ENCODE data around the gene DNAJC18.
"Not testable (repeated sequence)": the region's sequence is repeated elsewhere in the genome, so short reads cannot be mapped to it uniquely, and the experiment has no call there.

DNAJC18 gene

GRCh38 chr5:139391570-139392323, 47.6 kb downstream of the DNAJC18 start:
- H3K4me3 ChIP-seq (replicated peaks in 1 of 2; ENCODE audit: low read depth in 2 of 2, low read length in 2 of 2) = no peak overlapping the region
- peak in 1 of 2 donors; percentile 16 for DNase-seq (ENCODE audit: low read depth in 2 of 2)

GRCh38 chr5:139390639-139391569, 48.4 kb downstream of the DNAJC18 start:
- no peak overlapping the region for H3K4me3 ChIP-seq (replicated peaks in 1 of 2; ENCODE audit: low read depth in 2 of 2, low read length in 2 of 2)
- no peak for TF ChIP-seq CTCF (IDR thresholded peaks at IDR 0.05; ENCODE audit: low read depth, low read length)

More at GRCh38 chr5:139391570-139392323, 47.6 kb downstream of the DNAJC18 start:
- no peak for TF ChIP-seq CTCF (IDR thresholded peaks at IDR 0.05; ENCODE audit: low read depth, low read length)

GRCh38 chr5:139389701-139390638, 49.4 kb downstream of the DNAJC18 start, which contains the start of gene MZB1:
MZB1 (minus strand) TSS chr5:139389913; CDS start chr5:139389856, 57 bp downstream.
- H3K4me3 ChIP-seq (replicated peaks in 1 of 2; ENCODE audit: low read depth in 2 of 2, low read length in 2 of 2) = no peak within 1 kb of the TSS
- no peak for DNase-seq (ENCODE audit: low read depth in 2 of 2)
- no peak for TF ChIP-seq CTCF (IDR thresholded peaks at IDR 0.05; ENCODE audit: low read depth, low read length)

More at GRCh38 chr5:139390639-139391569, 48.4 kb downstream of the DNAJC18 start:
- no peak for DNase-seq (ENCODE audit: low read depth in 2 of 2)

- TF ChIP-seq CTCF (IDR thresholded peaks at IDR 0.05; ENCODE audit: low read depth, low read length) = no peak
- DNase-seq (ENCODE audit: low read depth in 2 of 2) = peak; percentile 21 to 61
- no peak overlapping the region for H3K4me3 ChIP-seq (replicated peaks in 1 of 2; ENCODE audit: low read depth in 2 of 2, low read length in 2 of 2)
These were observed 51.0 kb downstream of the DNAJC18 start for GRCh38 chr5:139388198-139388821.

- no peak overlapping the region for H3K4me3 ChIP-seq (replicated peaks in 1 of 2; ENCODE audit: low read depth in 2 of 2, low read length in 2 of 2)
- no peak for TF ChIP-seq CTCF (IDR thresholded peaks at IDR 0.05; ENCODE audit: low read depth, low read length)
- no peak for DNase-seq (ENCODE audit: low read depth in 2 of 2)
These were observed 51.6 kb downstream of the DNAJC18 start for GRCh38 chr5:139387611-139388197.

- not testable (repeated sequence) for H3K4me3 ChIP-seq (replicated peaks in 1 of 2; ENCODE audit: low read depth in 2 of 2, low read length in 2 of 2); DNase-seq (ENCODE audit: low read depth in 2 of 2)
These were observed 52.4 kb downstream of the DNAJC18 start for GRCh38 chr5:139386956-139387355.
